Neural progenitor cell (in vitro differentiated cells): ENCODE measurements around the gene KDF1.

Source experiments
- EZH2 ChIP-seq: fragments of 200-600 bp; sonication (generic); IDR thresholded peaks from 2 replicates; pipeline ENCODE4 v1.6.1; 2017; ENCODE audit warnings: antibody characterized with exemption, mild to moderate bottlenecking, moderate library complexity
- TF ChIP-seq, protein P1 (sequence below): fragments of 200-600 bp; sonication (generic); IDR thresholded peaks from 2 replicates; pipeline ENCODE4 v1.5.1; 2017; ENCODE audit warnings: antibody characterized with exemption, mild to moderate bottlenecking

DNA sequence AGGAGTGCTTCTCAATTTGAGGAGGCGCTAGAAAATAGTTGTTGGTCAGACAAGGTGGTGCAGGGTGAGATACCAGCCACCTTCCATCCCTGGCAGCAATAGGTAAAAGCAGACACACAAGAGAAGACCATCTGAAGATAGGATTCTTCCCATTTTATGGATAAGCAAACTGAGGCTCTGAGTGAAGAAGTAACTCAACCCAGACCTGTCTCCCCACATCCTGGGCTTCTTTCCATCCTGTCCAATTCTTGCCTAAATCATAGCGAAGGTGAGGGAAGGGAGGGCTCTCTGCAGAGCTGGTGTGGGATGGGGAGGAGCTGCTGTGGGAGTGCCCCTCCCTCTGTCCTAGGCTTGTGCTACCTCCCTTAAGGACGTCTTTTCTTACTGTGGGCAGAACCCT lies 11.3 kb upstream of the KDF1 start:
- TF ChIP-seq, protein P1, sequence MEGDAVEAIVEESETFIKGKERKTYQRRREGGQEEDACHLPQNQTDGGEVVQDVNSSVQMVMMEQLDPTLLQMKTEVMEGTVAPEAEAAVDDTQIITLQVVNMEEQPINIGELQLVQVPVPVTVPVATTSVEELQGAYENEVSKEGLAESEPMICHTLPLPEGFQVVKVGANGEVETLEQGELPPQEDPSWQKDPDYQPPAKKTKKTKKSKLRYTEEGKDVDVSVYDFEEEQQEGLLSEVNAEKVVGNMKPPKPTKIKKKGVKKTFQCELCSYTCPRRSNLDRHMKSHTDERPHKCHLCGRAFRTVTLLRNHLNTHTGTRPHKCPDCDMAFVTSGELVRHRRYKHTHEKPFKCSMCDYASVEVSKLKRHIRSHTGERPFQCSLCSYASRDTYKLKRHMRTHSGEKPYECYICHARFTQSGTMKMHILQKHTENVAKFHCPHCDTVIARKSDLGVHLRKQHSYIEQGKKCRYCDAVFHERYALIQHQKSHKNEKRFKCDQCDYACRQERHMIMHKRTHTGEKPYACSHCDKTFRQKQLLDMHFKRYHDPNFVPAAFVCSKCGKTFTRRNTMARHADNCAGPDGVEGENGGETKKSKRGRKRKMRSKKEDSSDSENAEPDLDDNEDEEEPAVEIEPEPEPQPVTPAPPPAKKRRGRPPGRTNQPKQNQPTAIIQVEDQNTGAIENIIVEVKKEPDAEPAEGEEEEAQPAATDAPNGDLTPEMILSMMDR, result no peak
- no peak for TF ChIP-seq EZH2
